HG03558 (cell line): ENCODE data around the gene CRHBP.

Experiments used
- ATAC-seq: cut with Tn5 transposase; IDR thresholded peaks from one replicate; pipeline ENCODE4 v1.9.1; 2021; ENCODE audit warnings: moderate number of reproducible peaks; ENCODE audit not compliant: unreplicated experiment; ENCODE audit errors: extremely low read depth

The CRHBP gene

DNA sequence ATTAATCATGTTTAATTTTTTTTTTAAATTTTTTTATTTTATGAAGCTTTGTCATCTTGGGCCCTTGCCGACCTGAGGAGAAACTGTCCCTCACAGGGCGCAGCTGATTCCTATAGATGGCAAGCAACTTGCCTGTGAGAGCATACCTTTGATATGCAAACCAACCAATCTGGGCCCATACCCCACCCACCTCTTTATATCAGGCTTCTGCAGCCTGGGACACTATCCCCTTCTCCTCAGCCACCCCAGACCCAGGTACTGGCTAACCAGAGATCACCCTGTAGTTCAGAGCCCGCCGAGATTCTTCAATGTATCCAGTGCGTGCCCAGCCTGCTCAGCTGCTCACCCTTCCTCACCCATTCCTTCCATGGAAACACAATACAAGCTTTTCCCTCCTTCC lies 58.7 kb downstream of the CRHBP start:
- no peak for ATAC-seq

DNA sequence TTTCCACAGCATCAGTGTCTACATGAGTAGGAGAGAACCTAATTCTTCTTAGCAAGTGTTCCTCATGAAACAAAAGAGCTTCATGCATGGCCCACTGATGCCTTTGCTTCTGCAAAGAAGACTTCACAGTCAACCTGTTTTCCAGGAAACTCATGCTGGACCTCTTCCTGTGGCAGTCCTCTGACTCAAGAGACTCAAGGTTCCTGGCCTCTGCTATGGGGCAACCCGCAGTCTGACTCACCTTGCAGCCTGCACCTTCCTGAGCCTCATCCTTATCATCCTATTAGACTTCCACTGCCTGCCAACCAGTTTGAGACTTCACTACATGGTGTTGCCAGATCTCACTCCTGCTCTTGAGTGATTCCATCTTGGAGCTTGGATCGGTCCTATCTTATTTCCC lies 59.8 kb downstream of the CRHBP start:
- ATAC-seq: no peak

DNA sequence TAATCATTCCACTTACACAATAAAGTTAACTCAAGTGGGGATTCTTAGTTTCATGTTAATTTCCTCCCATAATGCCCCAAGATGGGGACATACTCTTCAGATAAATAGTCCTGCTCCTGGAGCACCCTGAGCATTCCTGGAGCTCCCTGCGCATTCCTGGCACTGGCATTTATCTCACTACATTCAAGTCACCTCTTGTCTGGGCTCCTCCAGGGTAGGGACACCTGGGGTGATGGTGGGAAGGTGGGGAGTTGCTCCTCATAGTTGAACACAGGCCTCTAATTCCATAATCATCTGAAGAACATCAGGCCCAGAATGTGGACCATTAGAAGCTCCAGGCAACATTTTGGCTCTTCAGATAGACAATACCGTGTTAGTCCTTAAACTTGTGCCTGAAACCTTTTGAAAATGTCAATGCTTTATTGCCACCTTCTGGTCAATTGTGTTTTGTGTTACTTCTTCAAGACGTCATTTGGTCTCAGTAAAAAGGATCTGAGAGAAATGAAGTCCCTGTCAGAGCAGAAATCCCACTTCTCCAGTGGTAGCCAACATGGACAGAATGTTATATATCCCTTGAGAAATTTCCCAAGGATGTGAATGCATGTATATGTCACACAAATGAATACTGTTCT lies 63.2 kb downstream of the CRHBP start:
- no peak for ATAC-seq

DNA sequence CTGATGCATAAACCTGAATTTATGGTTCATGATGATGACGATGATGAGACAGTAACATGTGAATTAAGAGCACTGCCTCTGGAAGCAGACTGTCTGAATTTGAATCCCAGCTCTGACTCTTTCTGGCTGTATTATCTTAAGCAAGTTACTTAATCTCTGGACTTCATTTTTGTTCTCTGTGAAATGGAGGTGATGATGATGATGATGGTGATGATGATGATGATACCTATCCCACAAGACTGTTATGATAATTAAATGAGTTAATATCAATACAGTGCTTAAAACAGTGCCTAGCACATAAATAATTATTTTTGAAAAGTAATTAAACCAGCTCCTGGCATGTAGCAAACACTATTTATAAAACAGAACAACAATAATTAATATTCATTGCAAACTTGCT lies 64.1 kb downstream of the CRHBP start:
- ATAC-seq: no peak

DNA sequence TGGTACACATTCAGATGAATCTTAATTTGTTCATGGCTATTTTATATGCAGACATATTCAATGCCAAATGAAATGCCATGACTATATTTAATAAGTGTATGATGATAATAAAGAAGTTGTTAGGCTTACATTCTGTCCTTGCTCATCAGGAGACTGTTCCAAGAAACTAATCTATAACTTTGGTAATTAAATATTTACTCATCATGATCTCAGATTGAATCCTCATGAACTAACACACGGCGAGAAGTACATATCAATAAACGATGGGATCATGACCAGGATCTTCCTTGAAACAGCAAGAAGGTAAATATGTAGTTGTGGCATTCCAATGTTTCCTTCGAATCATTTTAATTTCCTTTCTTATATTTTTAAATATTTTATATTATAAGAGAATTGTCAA lies 64.8 kb downstream of the CRHBP start:
- ATAC-seq: no peak
